GM13977 (cell line): Measurements from ENCODE around the gene RUFY4.

Source experiments
- DNase-seq: peaks from one replicate; pipeline ENCODE4 v3.0.0; 2012; ENCODE audit warnings: low spot score
- in situ Hi-C: fragments of 300-500 bp; cut with MboI; formaldehyde crosslinking; loops from one replicate; pipeline ENCODE4 v1.12.0; 2022; ENCODE audit warnings: low sequenced_read_pairs, low pct_unique_long_range_greater_than_20kb, mixed read lengths, inconsistent platforms; ENCODE audit not compliant: unreplicated experiment
- TF ChIP-seq, protein P1 (sequence below): IDR thresholded peaks from 2 replicates; pipeline ENCODE4 v1.5.1; 2012; ENCODE audit warnings: mild to moderate bottlenecking, control low read depth; ENCODE audit not compliant: insufficient read depth; ENCODE audit errors: extremely low read depth, missing control alignments

The RUFY4 gene

GRCh38 chr2:218082586-218083351, 13.7 kb downstream of the RUFY4 start:
- in situ Hi-C loops: no loop called here
- TF ChIP-seq, protein P1, sequence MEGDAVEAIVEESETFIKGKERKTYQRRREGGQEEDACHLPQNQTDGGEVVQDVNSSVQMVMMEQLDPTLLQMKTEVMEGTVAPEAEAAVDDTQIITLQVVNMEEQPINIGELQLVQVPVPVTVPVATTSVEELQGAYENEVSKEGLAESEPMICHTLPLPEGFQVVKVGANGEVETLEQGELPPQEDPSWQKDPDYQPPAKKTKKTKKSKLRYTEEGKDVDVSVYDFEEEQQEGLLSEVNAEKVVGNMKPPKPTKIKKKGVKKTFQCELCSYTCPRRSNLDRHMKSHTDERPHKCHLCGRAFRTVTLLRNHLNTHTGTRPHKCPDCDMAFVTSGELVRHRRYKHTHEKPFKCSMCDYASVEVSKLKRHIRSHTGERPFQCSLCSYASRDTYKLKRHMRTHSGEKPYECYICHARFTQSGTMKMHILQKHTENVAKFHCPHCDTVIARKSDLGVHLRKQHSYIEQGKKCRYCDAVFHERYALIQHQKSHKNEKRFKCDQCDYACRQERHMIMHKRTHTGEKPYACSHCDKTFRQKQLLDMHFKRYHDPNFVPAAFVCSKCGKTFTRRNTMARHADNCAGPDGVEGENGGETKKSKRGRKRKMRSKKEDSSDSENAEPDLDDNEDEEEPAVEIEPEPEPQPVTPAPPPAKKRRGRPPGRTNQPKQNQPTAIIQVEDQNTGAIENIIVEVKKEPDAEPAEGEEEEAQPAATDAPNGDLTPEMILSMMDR: no peak
- no peak for DNase-seq

DNA sequence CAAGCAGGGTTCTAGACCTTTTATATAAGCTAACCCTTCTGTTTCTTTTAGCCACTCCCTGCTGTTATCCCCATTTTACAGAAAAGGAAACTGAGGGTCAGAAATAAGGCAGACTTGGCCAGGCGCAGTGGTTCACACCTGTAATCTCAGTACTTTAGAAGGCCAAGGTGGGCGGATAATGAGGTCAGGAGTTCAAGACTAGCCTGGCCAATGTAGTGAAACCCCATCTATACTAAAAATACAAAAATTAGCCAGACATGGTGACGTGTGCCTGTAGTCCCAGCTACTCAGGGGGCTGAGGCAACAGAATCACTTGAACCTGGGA, 14.3 kb downstream of the RUFY4 start:
- in situ Hi-C loops: no loop called here
- TF ChIP-seq, protein P1: no peak
- DNase-seq: no peak

- in situ Hi-C loops: no loop called here
- no peak for DNase-seq
- TF ChIP-seq, protein P1: no peak
Measured at GRCh38 chr2:218086478-218086877, 17.4 kb downstream of the RUFY4 start.

GRCh38 chr2:218089259-218089658, 20.2 kb downstream of the RUFY4 start:
- TF ChIP-seq, protein P1: no peak
- DNase-seq: no peak
- in situ Hi-C loops: no loop called here

DNA sequence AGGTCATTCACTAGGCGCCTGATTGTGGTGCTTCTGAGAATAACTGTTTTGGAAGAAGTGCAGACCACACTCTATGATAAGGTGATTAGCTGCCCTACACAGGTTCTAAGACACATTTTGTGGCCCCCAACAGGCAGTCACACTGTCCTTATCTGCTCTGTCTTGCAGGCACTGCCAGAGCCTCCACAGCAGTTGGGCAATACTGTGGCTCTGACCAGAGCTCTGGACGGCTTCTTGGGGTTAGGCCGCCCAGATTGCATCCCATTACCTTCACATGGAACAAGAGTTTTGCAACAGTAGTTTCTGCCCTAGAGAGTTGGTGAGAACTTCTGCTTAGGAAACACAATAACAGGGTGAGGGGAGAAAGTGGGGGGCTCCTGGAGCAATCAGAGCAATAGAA, 22.7 kb downstream of the RUFY4 start:
- DNase-seq: no peak
- in situ Hi-C loops: no loop called here
- TF ChIP-seq, protein P1: no peak

GRCh38 chr2:218093879-218094278, 24.8 kb downstream of the RUFY4 start:
- TF ChIP-seq, protein P1: peak; percentile 13
- in situ Hi-C loops: no loop called here
- no peak for DNase-seq
